SK-N-SH (cell line): ENCODE data around the gene ANKFN1.
A peak's percentile ranks its signal among the peaks of the same experiment; 100 is the strongest.

Experiments
- CHD2 ChIP-seq: fragments of 150-350 bp; IDR thresholded peaks from 2 replicates; pipeline ENCODE4 v1.6.1; 2018; ENCODE audit warnings: low read length; ENCODE audit not compliant: partially characterized antibody
- EP300 ChIP-seq, 2 experiments: IDR thresholded peaks; 2 replicates each; pipeline versions ENCODE4 v1.4.0 to v1.6.1; 2012; ENCODE audit warnings: borderline replicate concordance in 1 of 2, low read depth in 1 of 2, low read length in 1 of 2
- EZH2phosphoT487 ChIP-seq: fragments of 200-600 bp; sonication (generic); IDR thresholded peaks from 2 replicates; pipeline ENCODE4 v1.6.1; 2017; ENCODE audit warnings: low read depth, mixed run types, mild to moderate bottlenecking, antibody characterized with exemption, moderate library complexity, borderline replicate concordance
- MXI1 ChIP-seq: IDR thresholded peaks from 2 replicates; pipeline ENCODE4 v1.6.1; 2012; ENCODE audit warnings: mild to moderate bottlenecking, low read depth, low read length, improper control_type of control experiment
- POLR2AphosphoS5 ChIP-seq: IDR thresholded peaks from 2 replicates; pipeline ENCODE4 v1.6.1; 2012; ENCODE audit warnings: low read depth, low read length
- SIN3A ChIP-seq: IDR thresholded peaks from 2 replicates; pipeline ENCODE4 v1.6.1; 2012; ENCODE audit warnings: low read depth, mild to moderate bottlenecking, low read length, moderate library complexity, borderline replicate concordance
- SMC3 ChIP-seq: IDR thresholded peaks from 2 replicates; pipeline ENCODE4 v1.6.1; 2012; ENCODE audit warnings: low read depth, low read length, improper control_type of control experiment
- YY1 ChIP-seq: IDR thresholded peaks from 2 replicates; pipeline ENCODE4 v1.4.0; 2012; ENCODE audit warnings: low read depth, mild to moderate bottlenecking
- TF ChIP-seq, protein P1 (sequence below): fragments of 200-600 bp; sonication (generic); IDR thresholded peaks from 2 replicates; pipeline ENCODE4 v1.6.1; 2017; ENCODE audit warnings: antibody characterized with exemption, mild to moderate bottlenecking, moderate library complexity
- TF ChIP-seq, protein P2 (sequence below): IDR thresholded peaks from 2 replicates; pipeline ENCODE4 v1.6.1; 2012; ENCODE audit warnings: mild to moderate bottlenecking, low read depth, low read length, moderate library complexity
- TF ChIP-seq, protein P3 (sequence below): IDR thresholded peaks from 2 replicates; pipeline ENCODE4; 2012
- TF ChIP-seq, protein P4 (sequence below): IDR thresholded peaks from 2 replicates; pipeline ENCODE4 v1.4.0; 2012; ENCODE audit warnings: low read depth

DNA sequence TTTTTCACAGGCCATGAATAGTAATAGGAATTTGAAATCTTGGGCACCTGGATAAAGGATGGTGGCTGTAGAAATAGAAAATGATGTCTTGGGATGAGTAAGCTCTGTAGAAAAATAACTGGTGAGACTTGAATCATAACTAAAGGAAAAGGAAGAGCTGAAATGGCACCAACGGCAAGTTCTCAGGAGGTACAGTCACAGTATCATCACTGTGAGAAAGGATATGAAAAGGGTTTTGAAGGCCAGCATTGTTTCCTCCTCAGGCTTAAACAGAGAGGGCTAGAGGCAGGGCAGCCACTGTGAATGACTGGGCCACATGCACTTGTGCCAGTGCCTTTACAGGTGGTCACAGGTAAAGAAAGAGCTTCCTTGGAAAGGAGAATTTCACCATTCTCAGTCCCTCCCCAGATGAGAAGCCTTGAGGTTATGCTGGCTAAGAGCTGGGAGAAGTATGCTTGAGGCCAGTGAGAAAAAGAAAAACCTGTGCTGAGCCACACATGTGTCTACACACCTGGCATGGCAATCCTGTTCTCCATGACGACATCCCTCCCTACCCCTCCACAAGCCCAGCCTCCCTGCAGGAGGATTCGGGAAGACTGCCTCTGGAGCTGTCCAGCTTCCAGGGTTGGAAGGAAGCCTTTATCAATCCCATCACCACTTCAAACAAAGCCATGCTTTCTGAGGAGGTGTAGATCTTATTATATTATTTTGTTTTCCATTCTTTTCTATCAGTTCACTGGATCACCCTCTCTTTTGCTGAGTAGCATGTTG, 3.8 kb upstream of the ANKFN1 start:
- TF ChIP-seq YY1: no peak
- TF ChIP-seq POLR2AphosphoS5: no peak
- TF ChIP-seq, protein P1, sequence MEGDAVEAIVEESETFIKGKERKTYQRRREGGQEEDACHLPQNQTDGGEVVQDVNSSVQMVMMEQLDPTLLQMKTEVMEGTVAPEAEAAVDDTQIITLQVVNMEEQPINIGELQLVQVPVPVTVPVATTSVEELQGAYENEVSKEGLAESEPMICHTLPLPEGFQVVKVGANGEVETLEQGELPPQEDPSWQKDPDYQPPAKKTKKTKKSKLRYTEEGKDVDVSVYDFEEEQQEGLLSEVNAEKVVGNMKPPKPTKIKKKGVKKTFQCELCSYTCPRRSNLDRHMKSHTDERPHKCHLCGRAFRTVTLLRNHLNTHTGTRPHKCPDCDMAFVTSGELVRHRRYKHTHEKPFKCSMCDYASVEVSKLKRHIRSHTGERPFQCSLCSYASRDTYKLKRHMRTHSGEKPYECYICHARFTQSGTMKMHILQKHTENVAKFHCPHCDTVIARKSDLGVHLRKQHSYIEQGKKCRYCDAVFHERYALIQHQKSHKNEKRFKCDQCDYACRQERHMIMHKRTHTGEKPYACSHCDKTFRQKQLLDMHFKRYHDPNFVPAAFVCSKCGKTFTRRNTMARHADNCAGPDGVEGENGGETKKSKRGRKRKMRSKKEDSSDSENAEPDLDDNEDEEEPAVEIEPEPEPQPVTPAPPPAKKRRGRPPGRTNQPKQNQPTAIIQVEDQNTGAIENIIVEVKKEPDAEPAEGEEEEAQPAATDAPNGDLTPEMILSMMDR: no peak
- TF ChIP-seq CHD2: no peak
- TF ChIP-seq SMC3: no peak
- TF ChIP-seq, protein P2, sequence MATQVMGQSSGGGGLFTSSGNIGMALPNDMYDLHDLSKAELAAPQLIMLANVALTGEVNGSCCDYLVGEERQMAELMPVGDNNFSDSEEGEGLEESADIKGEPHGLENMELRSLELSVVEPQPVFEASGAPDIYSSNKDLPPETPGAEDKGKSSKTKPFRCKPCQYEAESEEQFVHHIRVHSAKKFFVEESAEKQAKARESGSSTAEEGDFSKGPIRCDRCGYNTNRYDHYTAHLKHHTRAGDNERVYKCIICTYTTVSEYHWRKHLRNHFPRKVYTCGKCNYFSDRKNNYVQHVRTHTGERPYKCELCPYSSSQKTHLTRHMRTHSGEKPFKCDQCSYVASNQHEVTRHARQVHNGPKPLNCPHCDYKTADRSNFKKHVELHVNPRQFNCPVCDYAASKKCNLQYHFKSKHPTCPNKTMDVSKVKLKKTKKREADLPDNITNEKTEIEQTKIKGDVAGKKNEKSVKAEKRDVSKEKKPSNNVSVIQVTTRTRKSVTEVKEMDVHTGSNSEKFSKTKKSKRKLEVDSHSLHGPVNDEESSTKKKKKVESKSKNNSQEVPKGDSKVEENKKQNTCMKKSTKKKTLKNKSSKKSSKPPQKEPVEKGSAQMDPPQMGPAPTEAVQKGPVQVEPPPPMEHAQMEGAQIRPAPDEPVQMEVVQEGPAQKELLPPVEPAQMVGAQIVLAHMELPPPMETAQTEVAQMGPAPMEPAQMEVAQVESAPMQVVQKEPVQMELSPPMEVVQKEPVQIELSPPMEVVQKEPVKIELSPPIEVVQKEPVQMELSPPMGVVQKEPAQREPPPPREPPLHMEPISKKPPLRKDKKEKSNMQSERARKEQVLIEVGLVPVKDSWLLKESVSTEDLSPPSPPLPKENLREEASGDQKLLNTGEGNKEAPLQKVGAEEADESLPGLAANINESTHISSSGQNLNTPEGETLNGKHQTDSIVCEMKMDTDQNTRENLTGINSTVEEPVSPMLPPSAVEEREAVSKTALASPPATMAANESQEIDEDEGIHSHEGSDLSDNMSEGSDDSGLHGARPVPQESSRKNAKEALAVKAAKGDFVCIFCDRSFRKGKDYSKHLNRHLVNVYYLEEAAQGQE: peak; percentile 96
- TF ChIP-seq, protein P3, sequence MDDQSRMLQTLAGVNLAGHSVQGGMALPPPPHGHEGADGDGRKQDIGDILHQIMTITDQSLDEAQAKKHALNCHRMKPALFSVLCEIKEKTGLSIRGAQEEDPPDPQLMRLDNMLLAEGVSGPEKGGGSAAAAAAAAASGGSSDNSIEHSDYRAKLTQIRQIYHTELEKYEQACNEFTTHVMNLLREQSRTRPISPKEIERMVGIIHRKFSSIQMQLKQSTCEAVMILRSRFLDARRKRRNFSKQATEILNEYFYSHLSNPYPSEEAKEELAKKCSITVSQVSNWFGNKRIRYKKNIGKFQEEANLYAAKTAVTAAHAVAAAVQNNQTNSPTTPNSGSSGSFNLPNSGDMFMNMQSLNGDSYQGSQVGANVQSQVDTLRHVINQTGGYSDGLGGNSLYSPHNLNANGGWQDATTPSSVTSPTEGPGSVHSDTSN: no peak
- TF ChIP-seq EZH2phosphoT487: no peak
- TF ChIP-seq SIN3A: no peak
- TF ChIP-seq, protein P4, sequence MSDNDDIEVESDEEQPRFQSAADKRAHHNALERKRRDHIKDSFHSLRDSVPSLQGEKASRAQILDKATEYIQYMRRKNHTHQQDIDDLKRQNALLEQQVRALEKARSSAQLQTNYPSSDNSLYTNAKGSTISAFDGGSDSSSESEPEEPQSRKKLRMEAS: no peak
- TF ChIP-seq MXI1: no peak
- peak in 1 of 2 experiments; percentile 44; a peak in 1 of 4 replicates for TF ChIP-seq EP300 (IDR thresholded peaks at IDR 0.05; ENCODE audit: borderline replicate concordance in 1 of 2, low read depth in 1 of 2, low read length in 1 of 2)
